GM12878 (cell line): ENCODE data around the gene SOX10.
"Not testable (repeated sequence)": the region's sequence is repeated elsewhere in the genome, so short reads cannot be mapped to it uniquely, and the experiment has no call there.

Experiments
- EZH2 ChIP-seq: IDR thresholded peaks from 2 replicates; pipeline ENCODE4 v1.6.1; 2012; ENCODE audit warnings: low read depth, mild to moderate bottlenecking, control low read depth, inconsistent platforms, low read length, borderline replicate concordance; ENCODE audit not compliant: control insufficient read depth
- STAT1 ChIP-seq: fragments of 450-650 bp; conservative IDR thresholded peaks from 2 replicates; pipeline ENCODE4 v1.6.1; 2014; ENCODE audit warnings: antibody characterized with exemption, mild to moderate bottlenecking
- YY1 ChIP-seq: IDR thresholded peaks from 2 replicates; pipeline ENCODE4 v1.6.1; 2011; ENCODE audit warnings: low read depth, mild to moderate bottlenecking, low read length

DNA sequence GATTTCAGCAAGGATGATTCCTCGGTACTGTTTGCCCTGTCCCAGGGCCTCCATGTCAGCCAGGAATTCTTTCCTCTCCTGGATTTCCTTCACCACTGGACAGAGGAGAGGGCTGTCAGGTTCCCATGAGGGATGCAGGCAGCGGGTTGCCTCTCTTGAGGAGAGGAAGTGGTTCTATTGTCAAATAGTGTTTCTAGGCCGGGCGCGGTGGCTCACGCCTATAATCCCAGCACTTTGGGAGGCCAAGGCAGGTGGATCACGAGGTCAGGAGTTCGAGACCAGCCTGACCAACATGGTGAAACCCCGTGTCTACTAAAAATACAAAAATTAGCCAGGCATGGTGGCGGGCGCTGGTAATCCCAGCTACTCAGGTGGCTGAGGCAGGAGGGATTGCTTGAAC lies 39.9 kb downstream of the SOX10 start:
- not testable (repeated sequence) for TF ChIP-seq STAT1, YY1, EZH2
